ENCODE results near the gene UVSSA.
"Not testable (repeated sequence)": the region's sequence is repeated elsewhere in the genome, so short reads cannot be mapped to it uniquely, and the experiment has no call there.

The UVSSA gene

GRCh38 chr4:1395389-1395820, 48.4 kb downstream of the UVSSA start:
- not testable (repeated sequence) for H3K4me3 ChIP-seq (ENCODE audit: low read depth, low read length); H3K27me3 ChIP-seq (ENCODE audit: control insufficient read depth, insufficient read depth, low read length); H3K36me3 ChIP-seq (ENCODE audit: control insufficient read depth, insufficient read depth, low read length); H3K27ac ChIP-seq (ENCODE audit: low read depth, low read length); H3K4me1 ChIP-seq (ENCODE audit: control insufficient read depth, insufficient read depth, low read length); H3K9ac ChIP-seq (ENCODE audit: low read depth, low read length)
- peaks cover 25% of the 10 kb centered on the region for H3K9me3 ChIP-seq (ENCODE audit: control insufficient read depth, insufficient read depth, low read length)

- H3K4me3 ChIP-seq (ENCODE audit: low read depth, low read length), result no peak overlapping the region
- no peaks in the 10 kb centered on the region for H3K36me3 ChIP-seq (ENCODE audit: control insufficient read depth, insufficient read depth, low read length)
- no peaks in the 10 kb centered on the region for H3K4me1 ChIP-seq (ENCODE audit: control insufficient read depth, insufficient read depth, low read length)
- H3K9me3 ChIP-seq (ENCODE audit: control insufficient read depth, insufficient read depth, low read length), result peaks cover 25% of the 10 kb centered on the region
- H3K27me3 ChIP-seq (ENCODE audit: control insufficient read depth, insufficient read depth, low read length), result peaks cover 11% of the 10 kb centered on the region
- no peak overlapping the region for H3K27ac ChIP-seq (ENCODE audit: low read depth, low read length)
- H3K9ac ChIP-seq (ENCODE audit: low read depth, low read length), result no peak overlapping the region
Measured at GRCh38 chr4:1395941-1396805, 49.2 kb downstream of the UVSSA start.

GRCh38 chr4:1396806-1397455, 49.9 kb downstream of the UVSSA start:
- no peak overlapping the region for H3K9ac ChIP-seq (ENCODE audit: low read depth, low read length)
- peaks cover 25% of the 10 kb centered on the region for H3K9me3 ChIP-seq (ENCODE audit: control insufficient read depth, insufficient read depth, low read length)
- H3K4me1 ChIP-seq (ENCODE audit: control insufficient read depth, insufficient read depth, low read length), result no peaks in the 10 kb centered on the region
- H3K27me3 ChIP-seq (ENCODE audit: control insufficient read depth, insufficient read depth, low read length), result peaks cover 18% of the 10 kb centered on the region
- H3K4me3 ChIP-seq (ENCODE audit: low read depth, low read length), result no peak overlapping the region
- no peak overlapping the region for H3K27ac ChIP-seq (ENCODE audit: low read depth, low read length)
- H3K36me3 ChIP-seq (ENCODE audit: control insufficient read depth, insufficient read depth, low read length), result no peaks in the 10 kb centered on the region

- H3K4me3 ChIP-seq (ENCODE audit: low read depth, low read length), result no peak overlapping the region
- H3K9ac ChIP-seq (ENCODE audit: low read depth, low read length), result no peak overlapping the region
- no peaks in the 10 kb centered on the region for H3K36me3 ChIP-seq (ENCODE audit: control insufficient read depth, insufficient read depth, low read length)
- peaks cover 25% of the 10 kb centered on the region for H3K9me3 ChIP-seq (ENCODE audit: control insufficient read depth, insufficient read depth, low read length)
- no peaks in the 10 kb centered on the region for H3K4me1 ChIP-seq (ENCODE audit: control insufficient read depth, insufficient read depth, low read length)
- H3K27ac ChIP-seq (ENCODE audit: low read depth, low read length), result no peak overlapping the region
- peaks cover 38% of the 10 kb centered on the region for H3K27me3 ChIP-seq (ENCODE audit: control insufficient read depth, insufficient read depth, low read length)
Measured at GRCh38 chr4:1398681-1399507, 51.9 kb downstream of the UVSSA start.

GRCh38 chr4:1399508-1400190, 52.6 kb downstream of the UVSSA start:
- H3K4me3 ChIP-seq (ENCODE audit: low read depth, low read length), result no peak overlapping the region
- no peaks in the 10 kb centered on the region for H3K4me1 ChIP-seq (ENCODE audit: control insufficient read depth, insufficient read depth, low read length)
- no peak overlapping the region for H3K27ac ChIP-seq (ENCODE audit: low read depth, low read length)
- peaks cover 45% of the 10 kb centered on the region for H3K27me3 ChIP-seq (ENCODE audit: control insufficient read depth, insufficient read depth, low read length)
- no peak overlapping the region for H3K9ac ChIP-seq (ENCODE audit: low read depth, low read length)
- H3K9me3 ChIP-seq (ENCODE audit: control insufficient read depth, insufficient read depth, low read length), result peaks cover 25% of the 10 kb centered on the region
- no peaks in the 10 kb centered on the region for H3K36me3 ChIP-seq (ENCODE audit: control insufficient read depth, insufficient read depth, low read length)

- Histone ChIP-seq H3K4me1 (ENCODE audit: control insufficient read depth, insufficient read depth, low read length) (no peaks in the 10 kb centered on the region), H3K4me3 (ENCODE audit: low read depth, low read length) (no peak overlapping the region), H3K36me3 (ENCODE audit: control insufficient read depth, insufficient read depth, low read length) (no peaks in the 10 kb centered on the region), H3K27ac (ENCODE audit: low read depth, low read length) (no peak overlapping the region), H3K9me3 (ENCODE audit: control insufficient read depth, insufficient read depth, low read length) (peaks cover 25% of the 10 kb centered on the region), H3K9ac (ENCODE audit: low read depth, low read length) (no peak overlapping the region), H3K27me3 (ENCODE audit: control insufficient read depth, insufficient read depth, low read length) (peaks cover 52% of the 10 kb centered on the region)
Measured at GRCh38 chr4:1400191-1400805, 53.3 kb downstream of the UVSSA start.

GRCh38 chr4:1400831-1401408, 53.9 kb downstream of the UVSSA start:
- no peak overlapping the region for H3K4me3 ChIP-seq (ENCODE audit: low read depth, low read length)
- H3K27me3 ChIP-seq (ENCODE audit: control insufficient read depth, insufficient read depth, low read length), result peaks cover 58% of the 10 kb centered on the region
- no peak overlapping the region for H3K27ac ChIP-seq (ENCODE audit: low read depth, low read length)
- H3K9me3 ChIP-seq (ENCODE audit: control insufficient read depth, insufficient read depth, low read length), result peaks cover 21% of the 10 kb centered on the region
- H3K9ac ChIP-seq (ENCODE audit: low read depth, low read length), result no peak overlapping the region
- no peaks in the 10 kb centered on the region for H3K36me3 ChIP-seq (ENCODE audit: control insufficient read depth, insufficient read depth, low read length)
- no peaks in the 10 kb centered on the region for H3K4me1 ChIP-seq (ENCODE audit: control insufficient read depth, insufficient read depth, low read length)

GRCh38 chr4:1401409-1402020, 54.5 kb downstream of the UVSSA start:
- Histone ChIP-seq H3K27ac (ENCODE audit: low read depth, low read length) (no peak overlapping the region), H3K9ac (ENCODE audit: low read depth, low read length) (no peak overlapping the region), H3K27me3 (ENCODE audit: control insufficient read depth, insufficient read depth, low read length) (peaks cover 64% of the 10 kb centered on the region), H3K9me3 (ENCODE audit: control insufficient read depth, insufficient read depth, low read length) (peaks cover 18% of the 10 kb centered on the region), H3K4me1 (ENCODE audit: control insufficient read depth, insufficient read depth, low read length) (no peaks in the 10 kb centered on the region), H3K4me3 (ENCODE audit: low read depth, low read length) (no peak overlapping the region), H3K36me3 (ENCODE audit: control insufficient read depth, insufficient read depth, low read length) (no peaks in the 10 kb centered on the region)

GRCh38 chr4:1402021-1402515, 55.1 kb downstream of the UVSSA start:
- H3K27me3 ChIP-seq (ENCODE audit: control insufficient read depth, insufficient read depth, low read length), result peaks cover 70% of the 10 kb centered on the region

More at GRCh38 chr4:1402021-1402515, 55.1 kb downstream of the UVSSA start:
- H3K4me3 ChIP-seq (ENCODE audit: low read depth, low read length), result no peak overlapping the region
- no peaks in the 10 kb centered on the region for H3K36me3 ChIP-seq (ENCODE audit: control insufficient read depth, insufficient read depth, low read length)
- no peak overlapping the region for H3K9ac ChIP-seq (ENCODE audit: low read depth, low read length)
- no peaks in the 10 kb centered on the region for H3K4me1 ChIP-seq (ENCODE audit: control insufficient read depth, insufficient read depth, low read length)
- H3K27ac ChIP-seq (ENCODE audit: low read depth, low read length), result no peak overlapping the region
- H3K9me3 ChIP-seq (ENCODE audit: control insufficient read depth, insufficient read depth, low read length), result peaks cover 12% of the 10 kb centered on the region

Data from HUES48 (cell line).